GM18507 (cell line): ENCODE data around the gene NUP98.
"Not testable (repeated sequence)": the region's sequence is repeated elsewhere in the genome, so short reads cannot be mapped to it uniquely, and the experiment has no call there.

ENCODE experiments used
- DNase-seq: peaks from one replicate; pipeline ENCODE4 v3.0.0; 2011; ENCODE audit warnings: low read depth; ENCODE audit not compliant: insufficient read length; ENCODE audit errors: extremely low spot score
- FAIRE-seq: peaks from 2 replicates; lab custom pipeline; 2011; peaks lifted over from hg19 to GRCh38; lab: Jason Lieb, UNC

NUP98 gene

GRCh38 chr11:3658252-3658651 lies 139.1 kb downstream of the NUP98 start:
- DNase-seq (no peak), FAIRE-seq (no peak)

GRCh38 chr11:3657331-3657730 lies 140.0 kb downstream of the NUP98 start:
- not testable (repeated sequence) for DNase-seq, FAIRE-seq

- DNase-seq (no peak), FAIRE-seq (no peak)
These were observed 141.8 kb downstream of the NUP98 start for GRCh38 chr11:3655547-3655946.

- DNase-seq, FAIRE-seq: not testable (repeated sequence)
These were observed 144.8 kb downstream of the NUP98 start for GRCh38 chr11:3652514-3652913.

GRCh38 chr11:3649374-3649773 lies 148.0 kb downstream of the NUP98 start:
- not testable (repeated sequence) for FAIRE-seq, DNase-seq

GRCh38 chr11:3648843-3649242 lies 148.5 kb downstream of the NUP98 start:
- not testable (repeated sequence) for FAIRE-seq, DNase-seq

- FAIRE-seq = no peak
- no peak for DNase-seq
These were observed 151.8 kb downstream of the NUP98 start for GRCh38 chr11:3645552-3645951.

- DNase-seq = no peak
- no peak for FAIRE-seq
These were observed 152.5 kb downstream of the NUP98 start, which contains the start of gene ART1 for GRCh38 chr11:3644817-3645235. Gene ART1 (plus strand): TSS chr11:3645128. CDS start chr11:3659214, 14,086 bp downstream.

GRCh38 chr11:3643102-3643546 lies 154.2 kb downstream of the NUP98 start:
- not testable (repeated sequence) for DNase-seq, FAIRE-seq

GRCh38 chr11:3642071-3642951 lies 155.0 kb downstream of the NUP98 start:
- DNase-seq (peak; percentile 23), FAIRE-seq (no peak)

GRCh38 chr11:3641701-3642070 lies 155.7 kb downstream of the NUP98 start, which contains the start of gene ART5:
Gene ART5 (minus strand): TSS chr11:3641992. CDS start chr11:3641862, 130 bp downstream.
- no peak for DNase-seq
- FAIRE-seq = no peak

GRCh38 chr11:3641191-3641590 lies 156.2 kb downstream of the NUP98 start:
- no peak for FAIRE-seq

GRCh38 chr11:3639841-3640240 lies 157.5 kb downstream of the NUP98 start:
- no peak for DNase-seq
- no peak for FAIRE-seq

More at GRCh38 chr11:3641191-3641590, 156.2 kb downstream of the NUP98 start:
- no peak for DNase-seq

GRCh38 chr11:3638513-3638912 lies 158.8 kb downstream of the NUP98 start:
- no peak for FAIRE-seq

GRCh38 chr11:3637201-3637600 lies 160.2 kb downstream of the NUP98 start:
- FAIRE-seq (no peak), DNase-seq (no peak)

More at GRCh38 chr11:3638513-3638912, 158.8 kb downstream of the NUP98 start:
- DNase-seq = no peak

GRCh38 chr11:3635641-3636375 lies 161.5 kb downstream of the NUP98 start:
- DNase-seq (no peak), FAIRE-seq (no peak)

GRCh38 chr11:3632070-3632660 lies 165.2 kb downstream of the NUP98 start:
- no peak for FAIRE-seq
- no peak for DNase-seq

GRCh38 chr11:3631331-3631730 lies 166.0 kb downstream of the NUP98 start:
- DNase-seq (no peak), FAIRE-seq (no peak)

- FAIRE-seq = no peak
- DNase-seq = no peak
These were observed 170.1 kb downstream of the NUP98 start for GRCh38 chr11:3627291-3627690.
